GM12878 (cell line): ENCODE measurements around the gene CIDEC. TPM values are rescaled to one million over a fixed set of nuclear protein-coding genes. Genes with fewer than 3 reads are reported as not detected.

ENCODE experiments used
- ATAC-seq: fragments of 200-7000 bp; cut with Tn5 transposase; 3 replicates; pipeline ENCODE4 v1.9.1; 2020; ENCODE audit warnings: mild to moderate bottlenecking, moderate library complexity
- BruUV-seq: library from RNA; stranded (reverse); fragments of 400-500 nt; replicated peaks from 2 replicates; lab custom pipeline; 2021; lab: Mats Ljungman, UMichigan
- CTCF ChIA-PET: fragments of 300-600 bp; sonication (Branson Sonifier 250); formaldehyde crosslinking; extraction: SDS; loops from one replicate; lab custom pipeline; 2021; ENCODE audit warnings: inconsistent platforms; lab: Yijun Ruan, JAX
- POLR2A ChIA-PET: fragments of 350-600 bp; formaldehyde crosslinking; extraction: SDS; loops from one replicate; lab custom pipeline; 2021; ENCODE audit warnings: inconsistent platforms; lab: Charles Lee
- RAD21 ChIA-PET: fragments of 300-600 bp; sonication (Branson Sonifier 250); formaldehyde crosslinking; loops from one replicate; lab custom pipeline; 2023; ENCODE audit warnings: antibody characterized with exemption; ENCODE audit not compliant: unreplicated experiment; lab: Charles Lee
- SMC1A ChIA-PET: fragments of 300-600 bp; sonication (Branson Sonifier 250); formaldehyde crosslinking; loops from one replicate; lab custom pipeline; 2023; ENCODE audit not compliant: unreplicated experiment, uncharacterized antibody; lab: Charles Lee
- DNase-seq: peaks from one replicate; pipeline ENCODE4 v3.0.0-alpha.2; 2011; ENCODE audit warnings: low read depth, low spot score
- FAIRE-seq: peaks from 3 replicates; lab custom pipeline; 2011; peaks lifted over from hg19 to GRCh38; lab: Jason Lieb, UNC
- H2AFZ ChIP-seq: 2 replicates; pipeline ENCODE4 v1.6.0; 2011; ENCODE audit warnings: low read depth, low read length, control low read depth; ENCODE audit not compliant: control insufficient read depth
- H3K27ac ChIP-seq: 2 replicates; pipeline ENCODE4 v1.5.1; 2011; ENCODE audit warnings: control low read depth; ENCODE audit not compliant: control insufficient read depth, insufficient read depth
- H3K27me3 ChIP-seq, 2 experiments: replicated peaks in 1 of 2; 2 replicates each; pipeline versions ENCODE4 v1.6.0 to v1.6.1; 2011; ENCODE audit warnings: low read length in 1 of 2; ENCODE audit not compliant: control insufficient read depth in 2 of 2, insufficient read depth in 2 of 2
- H3K36me3 ChIP-seq, 2 experiments: 2 replicates each; pipeline ENCODE4 v1.5.1; 2011; ENCODE audit warnings: low read length in 1 of 2; ENCODE audit not compliant: control insufficient read depth in 2 of 2, insufficient read depth in 2 of 2
- H3K4me1 ChIP-seq: 2 replicates; pipeline ENCODE4 v1.6.1; 2011; ENCODE audit warnings: mild to moderate bottlenecking, low read length, moderate library complexity, mixed read lengths; ENCODE audit not compliant: control insufficient read depth, insufficient read depth
- H3K4me2 ChIP-seq: 2 replicates; pipeline ENCODE4 v1.6.0; 2011; ENCODE audit warnings: control low read depth; ENCODE audit not compliant: control insufficient read depth, insufficient read depth
- H3K4me3 ChIP-seq: fragments of 200-600 bp; sonication (generic); 2 replicates; pipeline ENCODE4 v1.5.1; 2016
- H3K79me2 ChIP-seq: 2 replicates; pipeline ENCODE4 v1.6.0; 2011; ENCODE audit warnings: low read length; ENCODE audit not compliant: control insufficient read depth, insufficient read depth
- H3K9ac ChIP-seq: 2 replicates; pipeline ENCODE4 v1.8.0; 2011; ENCODE audit warnings: low read length, control low read depth, mixed read lengths; ENCODE audit not compliant: control insufficient read depth, insufficient read depth
- H3K9me3 ChIP-seq: replicated peaks from 3 replicates; pipeline ENCODE4 v1.5.1; 2011; ENCODE audit warnings: mild to moderate bottlenecking, low read length; ENCODE audit not compliant: control insufficient read depth, insufficient read depth
- H4K20me1 ChIP-seq: 2 replicates; pipeline ENCODE4 v1.6.0; 2011; ENCODE audit not compliant: control insufficient read depth, insufficient read depth
- BHLHE40 ChIP-seq, 2 experiments: fragments of 450-650 bp in 1 of 2; IDR thresholded peaks; 2 replicates each; pipeline ENCODE4 v1.6.1; 2011 to 2017; ENCODE audit warnings: low read depth in 2 of 2, borderline replicate concordance in 1 of 2, improper control_type of control experiment in 1 of 2, low read length in 1 of 2, mild to moderate bottlenecking in 1 of 2
- CEBPB ChIP-seq, 2 experiments: fragments of 150-350 bp in 1 of 2; IDR thresholded peaks; 2 replicates each; pipeline ENCODE4 v1.6.1; 2012 to 2014; ENCODE audit warnings: low read depth in 2 of 2, low read length in 2 of 2, borderline replicate concordance in 1 of 2, inconsistent platforms in 1 of 2
- EED ChIP-seq: sonication (generic); IDR thresholded peaks from 2 replicates; pipeline ENCODE4 v1.6.1; 2016; ENCODE audit warnings: antibody characterized with exemption, low read depth
- GATAD2B ChIP-seq: fragments of 450-650 bp; conservative IDR thresholded peaks from 2 replicates; pipeline ENCODE4 v1.6.1; 2017; ENCODE audit warnings: low read depth, mild to moderate bottlenecking, moderate library complexity
- IKZF1 ChIP-seq: fragments of 450-650 bp; conservative IDR thresholded peaks from 2 replicates; pipeline ENCODE4 v1.6.1; 2017; ENCODE audit warnings: antibody characterized with exemption, mild to moderate bottlenecking
- JUND ChIP-seq: IDR thresholded peaks from 2 replicates; pipeline ENCODE4 v1.6.1; 2012; ENCODE audit warnings: low read depth, mild to moderate bottlenecking, low read length, improper control_type of control experiment, moderate library complexity
- KDM1A ChIP-seq: fragments of 200-600 bp; sonication (generic); IDR thresholded peaks from 2 replicates; pipeline ENCODE4 v1.6.1; 2016; ENCODE audit warnings: borderline replicate concordance
- POLR2AphosphoS5 ChIP-seq: IDR thresholded peaks from 2 replicates; pipeline ENCODE4 v1.6.1; 2011; ENCODE audit warnings: mild to moderate bottlenecking, low read length, inconsistent platforms
- STAT3 ChIP-seq: IDR thresholded peaks from 2 replicates; pipeline ENCODE4 v1.6.1; 2011; ENCODE audit warnings: low read depth, low read length, improper control_type of control experiment
- ZNF384 ChIP-seq: IDR thresholded peaks from 2 replicates; pipeline ENCODE4 v1.6.1; 2012; ENCODE audit warnings: low read depth, mild to moderate bottlenecking, low read length, improper control_type of control experiment, borderline replicate concordance
- WGBS: methylation state at CpG from one replicate; pipeline ENCODE4 v1.1.6; 2016; ENCODE audit warnings: low lambda C conversion rate; ENCODE audit not compliant: insufficient replicate concordance, insufficient coverage; ENCODE audit errors: missing lambda C conversion rate; 5-methylcytosine and 5-hydroxymethylcytosine counted together
- in situ Hi-C: fragments of 300-500 bp; cut with MboI; formaldehyde crosslinking; loops from 9 replicates; pipeline ENCODE4 v1.14.3; 2018; ENCODE audit warnings: mixed read lengths
- intact Hi-C: fragments of 100-400 bp; cut with micrococcal nuclease; formaldehyde crosslinking; loops from one replicate; pipeline ENCODE4 v1.14.2; 2022; ENCODE audit not compliant: unreplicated experiment
- polyA plus RNA-seq, 11 experiments: library from polyadenylated mRNA; depleted of rRNA in 4 of 11; unstranded in 6 of 11; stranded (reverse) in 5 of 11; fragments of >200 nt; fragmentation: Nextera tagmentation in 4 of 11; fragmentation: Illumina TruSeq in 1 of 11; extraction: Ambion mirVana in 4 of 11; extraction: Trizol in 1 of 11; gene quantifications; 1 replicate in 1 of 11; 2 replicates in 10 of 11; pipeline versions ENCODE4 v1.2.1 to v1.2.3, GENCODE V29; 2011 to 2016; ENCODE audit warnings: inconsistent platforms in 2 of 11, missing spikeins in 2 of 11, low read depth in 1 of 11
- total RNA-seq, 4 experiments: library from RNA; depleted of rRNA in 3 of 4; stranded (reverse); fragments of >200 nt in 3 of 4; fragmentation: Illumina TruSeq in 1 of 4; extraction: Trizol in 1 of 4; gene quantifications; 2 replicates each; pipeline versions ENCODE4 v1.2.1 to v1.2.3, GENCODE V29; 2013 to 2021
- TF ChIP-seq, protein P1 (sequence below): IDR thresholded peaks from 2 replicates; pipeline ENCODE4 v1.6.1; 2012; ENCODE audit warnings: low read depth, low read length, improper control_type of control experiment
- TF ChIP-seq, protein P2 (sequence below): fragments of 450-650 bp; IDR thresholded peaks from 2 replicates; pipeline ENCODE4 v1.6.1; 2016; ENCODE audit warnings: mild to moderate bottlenecking

The CIDEC gene
- total and polyA plus RNA-seq, 10 of the 15 experiments (the other 5 are each of a cell fraction or from before 2014, with no cell fraction given), result 0.10 to 0.49 TPM; not detected in 8

DNA sequence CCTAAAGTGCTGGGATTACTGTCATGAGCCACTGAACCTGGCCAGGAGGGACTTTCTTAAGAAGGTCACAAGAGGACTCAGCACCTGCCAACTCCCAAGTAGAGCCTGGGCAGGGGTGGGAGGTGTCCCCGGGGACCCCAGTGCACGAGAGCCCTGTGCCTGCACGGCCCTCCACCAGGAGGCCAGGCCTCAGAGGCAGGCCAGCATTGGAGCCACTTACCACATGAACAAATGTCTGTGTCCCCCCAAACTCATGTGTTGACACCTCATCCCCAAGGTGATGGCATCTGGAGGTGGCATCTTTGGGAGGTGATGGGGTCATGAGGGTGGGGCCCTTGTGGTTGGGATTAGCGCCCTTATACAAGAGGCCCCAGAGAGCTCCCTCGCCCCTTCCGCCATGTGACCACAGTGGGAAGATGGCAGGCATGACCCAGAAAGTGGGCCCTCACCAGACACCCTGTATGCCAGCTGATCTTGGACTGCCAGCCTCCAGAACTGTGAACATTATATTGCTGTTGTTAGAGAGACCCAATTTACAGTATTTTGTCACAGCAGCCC is 33.0 kb downstream of the CIDEC start:
- intact Hi-C loops (no loop called here), in situ Hi-C loops (no loop called here)
- Histone ChIP-seq H3K27ac (no peak overlapping the region), H3K4me1 (peaks cover 11% of the 10 kb centered on the region), H4K20me1 (no peaks in the 10 kb centered on the region), H3K27me3 (no peaks in the 10 kb centered on the region), H3K79me2 (peaks cover 8% of the 10 kb centered on the region), H3K9ac (no peak overlapping the region), H3K4me3 (no peak overlapping the region), H2AFZ (no peak overlapping the region), H3K9me3 (no peaks in the 10 kb centered on the region), H3K4me2 (no peak overlapping the region), H3K36me3 (no peaks in the 10 kb centered on the region)
- ChIA-PET POLR2A (interaction anchor here (0.6 kb wide), 1 partner anchor 345 kb away, joined by 3 read pairs; no protein-coding TSS in a partner anchor), CTCF (interaction anchor here (1.5 to 4.2 kb wide), 2 partner anchors 33 to 85 kb away, joined by 4 to 24 read pairs; partner anchors contain the start of genes CIDEC and CRELD1), RAD21 (interaction anchor here (1.4 to 1.6 kb wide), 2 partner anchors 86 to 475 kb away, joined by 5 to 6 read pairs; partner anchors contain the start of gene CRELD1), SMC1A (interaction anchor here (1.2 kb wide), 1 partner anchor 84 kb away, joined by 3 read pairs; no protein-coding TSS in a partner anchor)
- FAIRE-seq, result no peak
- DNase-seq, result no peak
- TF ChIP-seq CEBPB (IDR thresholded peaks at IDR 0.05; ENCODE audit: borderline replicate concordance in 1 of 2, low read depth in 2 of 2, low read length in 2 of 2) (no peak), EED (no peak), POLR2AphosphoS5 (no peak)
- no TSS peak for BruUV-seq
- ATAC-seq, result no peak
- 48% methylated on average over 6 of the region's 6 CpGs for WGBS

DNA sequence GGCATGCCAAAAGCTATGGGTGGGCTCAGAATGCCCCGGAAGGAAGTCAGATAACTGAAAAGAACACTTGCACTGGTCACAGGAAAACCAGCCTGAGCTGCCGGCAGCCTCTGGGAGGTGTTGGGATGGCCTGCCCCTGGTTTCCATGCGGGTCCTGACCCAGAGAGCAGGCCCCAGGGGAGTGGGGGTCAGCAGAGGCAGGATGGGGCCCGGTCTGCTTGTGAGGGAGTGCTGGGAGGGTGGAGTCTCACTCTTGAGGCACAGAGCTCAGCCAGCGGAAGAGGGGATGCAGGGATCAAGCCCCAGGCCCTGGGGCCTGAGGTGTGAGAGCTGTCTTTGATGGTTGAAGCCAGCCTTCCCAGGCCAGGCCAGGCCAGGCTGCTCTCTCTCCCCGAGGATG is 33.8 kb downstream of the CIDEC start:
- ChIA-PET POLR2A (interaction anchor here (0.6 kb wide), 1 partner anchor 344 kb away, joined by 3 read pairs; no protein-coding TSS in a partner anchor), CTCF (interaction anchor here (0.6 to 4.2 kb wide), 3 partner anchors 34 to 348 kb away, joined by 3 to 24 read pairs (median 4); partner anchors contain the start of genes CIDEC and CRELD1), SMC1A (interaction anchor here (0.5 to 1.2 kb wide), 2 partner anchors 85 to 453 kb away, joined by 3 read pairs; no protein-coding TSS in a partner anchor), RAD21 (interaction anchor here (1.4 to 1.6 kb wide), 2 partner anchors 87 to 476 kb away, joined by 5 to 6 read pairs; partner anchors contain the start of gene CRELD1)
- ATAC-seq (no peak), DNase-seq (no peak), FAIRE-seq (no peak)
- Histone ChIP-seq H3K27me3 (no peaks in the 10 kb centered on the region), H3K4me2 (no peak overlapping the region), H4K20me1 (no peaks in the 10 kb centered on the region), H3K9me3 (no peaks in the 10 kb centered on the region), H3K36me3 (peaks cover 0 to 1% of the 10 kb centered on the region in 2 experiments; a peak in 1 of 4 replicates), H3K27ac (no peak overlapping the region), H3K4me3 (no peak overlapping the region), H3K79me2 (peaks cover 8% of the 10 kb centered on the region), H2AFZ (no peak overlapping the region), H3K9ac (no peak overlapping the region), H3K4me1 (peaks cover 11% of the 10 kb centered on the region)
- WGBS, result 76% methylated on average over 6 of the region's 6 CpGs
- no TSS peak for BruUV-seq
- intact Hi-C loops (no loop called here), in situ Hi-C loops (no loop called here)
- TF ChIP-seq GATAD2B (no peak), IKZF1 (no peak), BHLHE40 (IDR thresholded peaks at IDR 0.05; ENCODE audit: borderline replicate concordance in 1 of 2, low read depth in 2 of 2, low read length in 1 of 2) (no peak), JUND (no peak), KDM1A (no peak), ZNF384 (no peak), STAT3 (no peak)
- TF ChIP-seq, protein P1, sequence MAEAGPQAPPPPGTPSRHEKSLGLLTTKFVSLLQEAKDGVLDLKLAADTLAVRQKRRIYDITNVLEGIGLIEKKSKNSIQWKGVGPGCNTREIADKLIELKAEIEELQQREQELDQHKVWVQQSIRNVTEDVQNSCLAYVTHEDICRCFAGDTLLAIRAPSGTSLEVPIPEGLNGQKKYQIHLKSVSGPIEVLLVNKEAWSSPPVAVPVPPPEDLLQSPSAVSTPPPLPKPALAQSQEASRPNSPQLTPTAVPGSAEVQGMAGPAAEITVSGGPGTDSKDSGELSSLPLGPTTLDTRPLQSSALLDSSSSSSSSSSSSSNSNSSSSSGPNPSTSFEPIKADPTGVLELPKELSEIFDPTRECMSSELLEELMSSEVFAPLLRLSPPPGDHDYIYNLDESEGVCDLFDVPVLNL, result no peak
- TF ChIP-seq, protein P2, sequence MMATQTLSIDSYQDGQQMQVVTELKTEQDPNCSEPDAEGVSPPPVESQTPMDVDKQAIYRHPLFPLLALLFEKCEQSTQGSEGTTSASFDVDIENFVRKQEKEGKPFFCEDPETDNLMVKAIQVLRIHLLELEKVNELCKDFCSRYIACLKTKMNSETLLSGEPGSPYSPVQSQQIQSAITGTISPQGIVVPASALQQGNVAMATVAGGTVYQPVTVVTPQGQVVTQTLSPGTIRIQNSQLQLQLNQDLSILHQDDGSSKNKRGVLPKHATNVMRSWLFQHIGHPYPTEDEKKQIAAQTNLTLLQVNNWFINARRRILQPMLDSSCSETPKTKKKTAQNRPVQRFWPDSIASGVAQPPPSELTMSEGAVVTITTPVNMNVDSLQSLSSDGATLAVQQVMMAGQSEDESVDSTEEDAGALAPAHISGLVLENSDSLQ, result no peak
